Activated CD8-positive, alpha-beta memory T cell treated with anti-CD3 and anti-CD28 coated beads for 36 hours (primary cell): ENCODE results near the gene HHLA2. TPM values are rescaled to one million over a fixed set of nuclear protein-coding genes. Genes with fewer than 3 reads are reported as not detected.
"Not testable (repeated sequence)": the region's sequence is repeated elsewhere in the genome, so short reads cannot be mapped to it uniquely, and the experiment has no call there.

Experiments
- CTCF ChIA-PET: fragments of 350-600 bp; sonication (Branson Sonifier 250); formaldehyde crosslinking; loops from one replicate; lab custom pipeline; 2021; ENCODE audit warnings: antibody characterized with exemption; lab: Charles Lee
- POLR2A ChIA-PET: fragments of 350-600 bp; sonication (Branson Sonifier 250); formaldehyde crosslinking; loops from one replicate; lab custom pipeline; 2021; ENCODE audit warnings: antibody characterized with exemption; lab: Charles Lee
- total RNA-seq, 2 experiments: library from RNA; stranded (reverse); gene quantifications; one replicate each; pipeline ENCODE4 v1.2.3, GENCODE V29; 2021

HHLA2 gene, protein sequence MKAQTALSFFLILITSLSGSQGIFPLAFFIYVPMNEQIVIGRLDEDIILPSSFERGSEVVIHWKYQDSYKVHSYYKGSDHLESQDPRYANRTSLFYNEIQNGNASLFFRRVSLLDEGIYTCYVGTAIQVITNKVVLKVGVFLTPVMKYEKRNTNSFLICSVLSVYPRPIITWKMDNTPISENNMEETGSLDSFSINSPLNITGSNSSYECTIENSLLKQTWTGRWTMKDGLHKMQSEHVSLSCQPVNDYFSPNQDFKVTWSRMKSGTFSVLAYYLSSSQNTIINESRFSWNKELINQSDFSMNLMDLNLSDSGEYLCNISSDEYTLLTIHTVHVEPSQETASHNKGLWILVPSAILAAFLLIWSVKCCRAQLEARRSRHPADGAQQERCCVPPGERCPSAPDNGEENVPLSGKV
- 1 to 10 TPM; 1.3 to 1.4 TPM for total RNA-seq

DNA sequence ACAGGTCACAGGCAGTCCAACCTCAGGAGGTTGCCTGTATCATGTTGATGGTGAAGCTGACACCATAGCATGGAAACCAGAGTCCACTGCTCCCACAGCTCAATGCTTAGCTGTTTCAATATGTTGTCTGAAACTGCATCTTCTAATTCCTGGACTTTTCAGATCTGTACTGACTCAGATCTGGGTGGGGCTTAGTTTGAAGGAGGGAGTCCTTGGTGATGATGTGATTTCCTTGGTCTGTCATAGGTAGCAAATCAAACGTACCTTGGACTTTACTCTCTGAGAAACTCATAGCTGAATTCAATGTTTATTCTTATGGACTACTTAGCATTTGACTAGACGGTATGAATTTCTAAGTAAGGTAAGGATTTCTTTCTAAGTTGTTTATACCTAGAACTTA lies at the start of gene HHLA2:
Gene HHLA2 (plus strand): TSS at position 310 of the 400 bp plus-strand sequence. CDS start 55,266 bp downstream, outside the sequence.
- POLR2A ChIA-PET, result interaction anchor here (1.0 kb wide), 1 partner anchor 74 kb away, joined by 3 read pairs; the partner anchor contains the start of gene IFT57
- CTCF ChIA-PET, result no interaction called here

DNA sequence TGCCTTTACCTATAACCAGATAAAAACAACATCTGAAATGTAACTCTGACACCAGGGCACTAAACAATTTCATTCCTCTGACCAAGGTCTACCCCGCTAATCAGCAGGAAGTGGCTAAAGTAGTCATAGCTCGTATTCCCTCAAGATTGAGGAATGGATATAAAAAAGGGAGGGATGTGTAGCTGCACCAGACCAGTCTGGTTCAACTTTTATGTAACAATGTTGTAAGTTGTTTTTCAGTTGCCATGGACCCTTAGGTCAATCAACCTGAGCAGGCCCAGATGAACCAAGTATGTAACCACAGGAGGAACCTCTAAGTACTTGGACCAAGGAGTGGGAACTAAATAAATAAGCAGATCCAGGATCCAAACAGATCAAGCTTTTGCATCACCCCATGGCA lies 45.7 kb upstream of the HHLA2 start:
- CTCF ChIA-PET, result no interaction called here
- POLR2A ChIA-PET, result no interaction called here

DNA sequence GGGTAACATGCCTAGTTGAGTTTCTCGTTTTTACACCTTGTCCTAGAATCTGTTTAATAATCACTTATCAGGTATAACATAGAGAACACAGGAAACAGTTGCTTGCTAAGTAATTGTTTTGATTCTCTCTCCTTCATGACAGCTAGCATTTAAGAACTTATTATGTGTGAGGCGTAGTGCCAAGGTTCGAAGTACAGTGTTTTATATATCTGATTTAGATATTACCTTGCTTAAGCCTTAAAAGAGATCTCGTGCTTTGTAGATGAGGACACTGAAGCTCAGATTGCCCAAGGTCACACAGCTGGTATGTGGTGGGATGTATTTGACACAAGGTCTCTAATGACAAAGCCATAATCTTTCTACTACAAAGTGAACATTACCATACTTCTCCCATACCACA lies 45.1 kb upstream of the HHLA2 start:
- CTCF ChIA-PET, result interaction anchor here (1.1 kb wide), 1 partner anchor 28 kb away, joined by 3 read pairs; no protein-coding TSS in a partner anchor
- POLR2A ChIA-PET, result no interaction called here

DNA sequence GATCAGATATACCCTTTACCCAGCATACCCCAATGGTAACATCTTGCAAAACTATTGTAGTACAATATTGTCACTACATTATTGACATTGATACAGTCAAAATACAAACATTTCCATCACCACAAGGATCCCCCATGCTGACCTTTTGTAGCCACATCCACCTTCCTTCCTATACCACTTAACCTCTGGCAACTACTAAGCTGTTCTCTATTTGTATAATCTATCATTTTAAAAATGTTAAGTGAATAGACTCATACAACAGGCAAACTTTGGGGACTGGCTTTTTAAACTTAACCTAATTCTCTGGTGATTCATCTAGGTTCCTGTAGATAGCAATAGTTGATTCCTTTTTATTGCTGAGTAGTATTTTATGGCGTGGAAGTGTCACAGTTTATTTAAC lies 44.5 kb upstream of the HHLA2 start:
- CTCF ChIA-PET, result interaction anchor here (1.1 kb wide), 1 partner anchor 29 kb away, joined by 3 read pairs; no protein-coding TSS in a partner anchor
- POLR2A ChIA-PET, result no interaction called here

DNA sequence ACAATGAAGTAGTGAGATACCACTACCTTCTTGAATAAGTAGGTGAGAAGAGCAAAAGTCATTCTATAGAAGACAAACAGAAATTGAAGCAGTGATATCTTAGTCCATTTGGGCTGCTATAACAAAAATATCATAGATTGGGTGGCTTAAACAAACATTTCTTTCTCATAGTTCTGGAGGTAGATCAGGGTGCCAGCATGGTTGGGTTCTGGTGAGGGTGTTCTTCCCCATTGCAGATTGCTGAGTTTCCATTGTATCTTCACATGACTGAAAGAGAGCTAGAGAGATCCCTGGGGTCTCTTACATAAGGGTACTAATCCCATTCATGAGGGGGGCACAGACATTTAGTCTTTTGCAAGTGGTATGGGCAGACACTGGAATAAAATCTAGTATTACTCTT lies 41.2 kb upstream of the HHLA2 start:
- ChIA-PET CTCF (no interaction called here), POLR2A (no interaction called here)

DNA sequence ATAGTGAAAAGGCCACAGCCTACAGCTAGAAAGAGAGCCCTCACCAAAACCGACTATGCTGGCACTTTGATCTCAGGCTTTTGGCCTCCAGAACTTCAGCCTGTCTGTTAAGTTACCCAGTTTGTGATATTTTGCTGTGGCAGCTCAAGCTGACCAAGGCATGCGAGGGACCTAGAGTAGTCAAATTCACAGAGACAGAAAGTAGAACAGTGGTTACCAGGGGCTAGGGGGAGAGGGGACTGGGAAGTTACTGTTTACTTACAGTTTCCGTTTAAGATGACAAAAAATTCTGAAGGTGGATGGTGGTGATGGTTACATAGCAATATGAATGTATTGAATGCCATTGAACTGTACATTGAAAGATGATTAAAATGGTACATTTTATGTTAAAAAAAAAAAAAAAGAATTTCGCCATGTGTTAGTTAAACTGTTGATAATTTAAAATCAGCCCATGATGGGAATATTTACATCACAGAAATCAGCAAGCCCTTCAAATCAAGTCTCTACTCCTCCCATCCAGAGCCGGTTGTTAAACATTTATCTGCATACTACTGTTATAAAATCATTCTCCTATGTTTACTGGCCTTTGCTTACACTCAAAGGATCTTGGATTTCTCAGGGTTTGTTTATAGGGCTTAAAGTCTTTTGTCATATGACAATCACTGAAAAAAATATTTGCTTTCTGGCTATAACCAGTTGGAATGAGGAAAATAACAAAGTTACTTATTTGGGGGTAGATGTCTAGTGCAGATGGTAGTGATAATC lies 31.6 kb upstream of the HHLA2 start:
- POLR2A ChIA-PET, CTCF ChIA-PET: not testable (repeated sequence)

DNA sequence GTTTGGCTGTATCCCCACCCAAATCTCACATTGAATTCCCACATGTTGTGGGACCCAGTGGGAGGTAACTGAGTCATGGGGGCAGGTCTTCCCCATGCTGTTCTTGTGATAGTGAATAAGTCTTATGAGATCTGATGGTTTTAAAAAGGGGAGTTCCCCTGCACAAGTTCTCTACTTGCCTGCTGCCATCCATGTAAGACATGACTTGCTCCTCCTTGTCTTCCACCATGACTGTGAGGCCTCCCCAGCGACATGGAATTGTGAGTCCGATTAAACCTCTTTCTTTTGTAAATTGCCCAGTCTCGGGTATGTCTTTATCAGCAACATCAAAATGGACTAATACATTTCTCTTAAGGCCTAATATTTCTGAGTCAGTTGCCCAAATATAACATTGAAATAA lies 28.1 kb upstream of the HHLA2 start:
- CTCF ChIA-PET, POLR2A ChIA-PET: not testable (repeated sequence)

DNA sequence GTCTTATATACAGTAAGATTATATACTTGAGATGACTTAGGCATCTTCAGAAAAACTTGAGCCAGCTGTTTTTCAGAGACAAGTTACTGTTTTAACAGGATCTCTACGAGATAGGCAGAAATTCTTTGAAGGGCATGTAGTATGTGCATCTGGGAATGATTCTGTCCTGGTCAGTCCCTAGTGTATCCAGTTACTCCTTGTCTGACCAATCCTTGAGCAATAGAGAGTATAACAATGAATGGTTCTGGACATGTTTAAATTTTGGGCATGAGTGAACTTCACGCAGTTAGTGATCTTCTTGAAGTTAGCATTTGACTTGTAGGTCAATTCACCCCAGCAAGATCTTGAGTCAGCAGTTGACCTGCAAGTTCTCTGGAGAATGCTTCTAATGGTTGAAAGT lies 24.7 kb upstream of the HHLA2 start:
- ChIA-PET CTCF (no interaction called here), POLR2A (no interaction called here)

DNA sequence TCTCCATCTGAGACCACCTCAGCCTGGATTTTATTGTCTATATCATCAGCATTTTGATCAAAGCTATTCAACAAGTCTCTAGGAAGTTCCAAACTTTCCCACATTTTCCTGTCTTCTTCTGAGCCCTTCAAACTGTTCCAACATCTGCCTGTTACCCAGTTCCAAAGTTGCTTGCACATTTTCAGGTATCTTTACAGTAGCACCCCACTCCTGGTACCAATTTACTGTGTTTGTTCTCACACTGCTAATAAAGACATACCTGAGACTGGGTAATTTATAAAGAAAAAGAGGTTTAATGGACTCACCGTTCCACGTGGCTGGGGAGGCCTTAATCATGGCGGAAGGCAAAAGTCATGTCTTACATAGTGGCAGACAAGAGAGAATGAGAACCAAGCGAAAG lies 17.3 kb upstream of the HHLA2 start:
- POLR2A ChIA-PET, CTCF ChIA-PET: not testable (repeated sequence)

DNA sequence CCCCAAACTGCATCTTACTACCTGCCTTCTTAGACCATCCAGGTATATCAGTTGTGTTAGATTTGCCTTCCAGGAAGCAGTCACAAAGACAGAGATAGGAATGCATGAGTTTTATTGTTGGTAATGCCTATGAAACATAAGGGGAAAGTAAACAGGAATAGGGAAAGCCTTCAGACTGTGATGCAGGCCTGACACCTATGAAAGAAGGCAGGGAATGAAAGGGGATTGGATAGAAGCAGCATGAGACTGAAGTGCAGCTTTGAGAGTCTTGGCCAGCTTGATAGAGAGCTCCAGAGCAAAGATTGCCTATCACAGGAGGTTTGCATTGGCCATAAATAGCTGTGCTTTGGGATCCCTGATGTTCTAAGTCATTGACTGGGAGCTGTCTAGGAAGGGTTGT lies 15.9 kb upstream of the HHLA2 start:
- CTCF ChIA-PET, result no interaction called here
- POLR2A ChIA-PET, result no interaction called here

DNA sequence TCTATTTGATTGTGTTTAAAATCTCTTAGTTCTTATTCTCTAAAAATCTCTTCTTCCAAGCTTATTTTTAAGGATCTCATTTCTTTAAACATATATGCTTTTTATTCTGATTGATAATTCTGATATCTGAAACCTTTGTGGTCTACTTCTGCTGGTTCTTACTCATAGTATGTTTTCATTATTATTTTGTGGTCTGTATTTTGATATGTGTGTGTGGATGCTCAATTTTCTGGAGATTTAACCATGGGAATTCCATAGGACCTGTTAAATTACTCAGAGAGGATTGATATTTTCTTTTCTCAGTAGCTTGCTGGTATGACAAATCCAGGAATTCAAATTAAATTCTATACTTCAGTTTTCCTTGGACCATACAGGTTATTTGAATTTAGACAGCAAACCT lies 14.7 kb upstream of the HHLA2 start:
- ChIA-PET POLR2A (no interaction called here), CTCF (no interaction called here)

DNA sequence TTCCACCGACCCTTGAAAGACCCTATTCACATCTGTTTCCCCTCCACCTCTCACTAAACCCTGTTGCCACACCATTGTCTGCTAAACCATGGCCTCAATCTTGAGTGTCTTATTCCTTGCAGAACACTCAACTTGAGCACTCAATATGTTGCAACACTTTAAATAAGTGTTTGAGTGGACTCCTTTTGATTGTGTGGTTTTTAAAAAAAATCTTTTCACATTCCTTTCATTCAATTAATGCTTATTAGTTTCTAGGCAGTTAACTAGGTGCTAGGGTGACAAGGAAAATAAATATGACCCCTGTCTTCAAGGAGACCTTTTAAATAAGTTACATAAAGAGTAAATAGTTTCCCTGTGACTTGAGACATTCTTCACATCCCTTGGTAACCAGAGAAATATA lies 13.3 kb upstream of the HHLA2 start:
- CTCF ChIA-PET, result no interaction called here
- POLR2A ChIA-PET, result no interaction called here

DNA sequence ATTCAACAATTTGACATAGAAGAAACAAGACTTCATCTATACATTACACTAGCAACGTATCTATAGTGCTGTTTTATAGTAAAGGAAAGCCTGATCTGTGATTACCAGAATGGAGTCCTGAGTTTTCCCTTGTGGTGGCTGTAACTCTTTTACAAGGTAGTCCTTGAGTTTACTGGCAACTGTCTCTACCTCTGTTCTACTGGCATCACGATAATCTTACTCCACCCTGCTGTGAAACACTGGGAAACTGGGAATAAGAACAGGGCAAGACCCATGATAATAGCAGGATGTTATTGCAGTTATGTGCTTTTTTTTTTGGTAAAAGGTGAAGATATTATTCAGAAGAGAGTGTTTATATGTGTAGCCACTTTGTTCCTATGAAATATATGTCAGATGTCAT lies 12.4 kb upstream of the HHLA2 start:
- CTCF ChIA-PET, result no interaction called here
- POLR2A ChIA-PET, result no interaction called here

DNA sequence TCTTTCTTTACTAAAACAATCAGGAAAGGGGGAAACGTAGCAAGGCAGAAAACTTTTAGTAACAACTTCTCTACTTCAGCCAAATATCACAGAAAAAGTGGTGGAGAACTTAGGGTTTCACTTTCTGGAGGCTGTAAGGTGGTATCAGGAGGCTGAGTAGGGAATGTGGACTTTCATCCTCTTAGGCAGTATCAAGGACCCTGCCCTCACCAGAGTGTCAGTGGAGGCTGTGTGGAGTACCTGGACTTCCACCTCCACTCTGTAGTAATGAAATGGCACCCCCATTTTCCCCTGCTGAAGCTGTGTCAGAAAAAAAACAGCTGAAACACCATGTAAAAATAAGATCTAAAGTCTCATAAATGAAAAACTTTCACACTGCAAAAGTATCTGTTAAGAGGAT lies 11.2 kb upstream of the HHLA2 start:
- POLR2A ChIA-PET, result no interaction called here
- CTCF ChIA-PET, result no interaction called here

DNA sequence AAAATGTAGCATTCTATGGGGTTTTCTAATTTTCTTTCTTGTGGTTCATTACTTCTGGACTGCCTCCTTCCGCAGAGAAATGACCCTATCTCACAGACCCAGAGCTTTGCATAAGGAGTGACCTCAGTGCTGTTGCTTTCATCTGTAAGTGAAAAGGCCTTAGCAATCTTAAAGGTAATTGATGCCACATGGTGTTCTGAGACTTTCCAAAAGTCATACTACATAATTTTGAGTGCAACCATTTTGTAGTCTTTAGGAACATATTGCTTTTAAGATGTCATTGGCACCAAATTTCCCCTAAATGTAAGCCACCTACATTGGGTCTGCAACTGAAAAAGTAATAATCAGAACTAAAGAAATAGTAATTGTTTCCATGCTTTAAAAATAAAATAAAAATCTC lies 9.2 kb upstream of the HHLA2 start:
- ChIA-PET CTCF (no interaction called here), POLR2A (no interaction called here)

DNA sequence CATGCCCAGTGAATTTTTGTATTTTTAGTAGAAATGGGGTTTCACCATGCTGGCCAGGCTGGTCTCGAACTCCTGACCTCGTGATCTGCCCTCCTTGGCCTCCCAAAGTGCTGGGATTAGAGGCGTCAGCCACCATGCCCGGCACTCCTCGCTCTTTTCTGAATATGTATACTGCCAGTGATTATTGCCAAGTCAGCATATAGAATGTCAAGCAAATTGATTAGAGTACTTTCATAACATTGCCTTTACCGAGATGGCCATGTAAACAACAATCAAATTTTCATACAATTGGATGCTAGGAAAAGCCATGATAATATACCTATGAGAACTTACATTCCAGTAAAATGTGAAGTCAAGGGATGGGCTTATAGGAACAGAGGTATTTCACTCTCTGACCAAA lies 8.2 kb upstream of the HHLA2 start:
- CTCF ChIA-PET, POLR2A ChIA-PET: not testable (repeated sequence)

DNA sequence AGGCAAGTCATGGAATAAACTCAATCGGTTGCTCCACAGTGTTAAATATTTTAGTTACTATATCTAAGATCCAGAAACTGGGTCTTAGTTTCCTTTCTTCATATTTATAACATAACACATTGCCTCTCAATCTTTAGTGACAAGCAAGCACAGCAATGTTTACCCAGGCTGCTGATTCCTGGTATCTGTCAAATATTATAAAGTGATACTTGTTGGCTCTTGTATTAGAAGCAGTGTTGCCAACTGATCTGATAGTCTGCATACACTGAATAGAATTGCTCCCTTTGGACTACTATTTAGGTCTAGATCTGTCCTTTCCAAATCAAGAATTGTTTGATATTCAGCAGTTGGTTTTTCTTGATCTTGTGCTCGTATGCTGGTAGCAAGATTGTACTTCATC lies 7.2 kb upstream of the HHLA2 start:
- CTCF ChIA-PET, result no interaction called here
- POLR2A ChIA-PET, result no interaction called here

DNA sequence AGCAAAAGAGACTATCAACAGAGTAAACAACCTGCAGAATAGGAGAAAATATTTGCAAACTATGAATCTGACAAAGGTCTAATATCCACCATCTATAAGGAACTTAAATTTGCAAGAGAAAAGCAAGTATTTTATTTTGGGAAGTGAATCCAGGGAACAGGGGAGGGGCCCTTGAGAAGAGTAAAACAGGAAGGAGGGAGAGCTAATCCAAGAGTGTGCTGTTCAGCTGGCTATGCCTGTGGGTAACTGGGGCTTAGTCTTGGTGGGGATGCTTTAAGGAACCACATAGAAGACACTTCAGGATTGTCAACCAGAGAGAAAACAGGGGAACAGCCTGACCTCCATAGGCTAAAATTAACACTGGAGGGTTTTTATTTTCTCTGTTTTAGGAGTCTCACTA lies 3.9 kb upstream of the HHLA2 start:
- POLR2A ChIA-PET, result no interaction called here
- CTCF ChIA-PET, result no interaction called here

DNA sequence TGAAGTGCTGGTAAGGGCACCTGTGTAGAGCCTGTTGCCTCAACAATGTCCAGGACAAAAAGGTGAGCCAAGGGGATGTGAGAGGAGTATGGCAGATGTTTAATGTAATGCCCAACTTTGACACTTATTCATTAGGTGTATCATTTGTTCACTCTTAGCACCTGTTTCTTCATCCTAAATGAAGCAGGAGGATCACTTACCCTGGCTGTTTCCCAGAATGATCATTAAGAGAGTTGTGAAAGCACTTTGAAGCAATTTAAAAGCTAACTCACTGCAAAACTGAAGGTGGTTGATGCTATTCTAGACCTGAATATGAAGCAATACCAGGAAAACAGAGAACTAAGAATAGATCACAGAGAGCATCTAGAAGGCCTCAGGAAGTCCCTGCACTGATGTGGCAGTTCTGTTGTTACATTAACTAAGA lies 3.4 kb upstream of the HHLA2 start:
- ChIA-PET CTCF (no interaction called here), POLR2A (no interaction called here)

DNA sequence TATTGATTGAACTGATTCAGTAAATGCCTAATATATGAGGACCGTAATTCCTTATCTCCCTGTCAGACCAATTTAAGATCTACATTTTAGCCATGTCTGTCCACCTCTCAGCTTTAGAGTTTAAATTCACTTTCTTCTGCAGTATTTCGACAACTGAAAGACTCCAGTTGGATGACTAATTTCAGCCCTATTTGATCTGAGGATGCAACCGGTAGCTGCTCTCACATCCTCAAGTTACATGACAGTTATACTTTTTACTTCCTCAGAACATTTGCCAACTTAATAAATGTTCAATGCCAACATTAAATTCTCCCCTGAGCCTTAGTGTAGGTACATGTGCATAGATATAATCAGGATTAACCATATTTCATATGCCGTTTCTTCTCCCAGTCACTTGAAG lies 2.5 kb upstream of the HHLA2 start:
- POLR2A ChIA-PET, result no interaction called here
- CTCF ChIA-PET, result no interaction called here
